HG03432 (cell line): ENCODE results near the gene KPNA6.

Source experiments
- ATAC-seq: cut with Tn5 transposase; IDR thresholded peaks from one replicate; pipeline ENCODE4 v1.9.1; 2021; ENCODE audit warnings: mild to moderate bottlenecking, moderate library complexity; ENCODE audit not compliant: unreplicated experiment

The KPNA6 gene

DNA sequence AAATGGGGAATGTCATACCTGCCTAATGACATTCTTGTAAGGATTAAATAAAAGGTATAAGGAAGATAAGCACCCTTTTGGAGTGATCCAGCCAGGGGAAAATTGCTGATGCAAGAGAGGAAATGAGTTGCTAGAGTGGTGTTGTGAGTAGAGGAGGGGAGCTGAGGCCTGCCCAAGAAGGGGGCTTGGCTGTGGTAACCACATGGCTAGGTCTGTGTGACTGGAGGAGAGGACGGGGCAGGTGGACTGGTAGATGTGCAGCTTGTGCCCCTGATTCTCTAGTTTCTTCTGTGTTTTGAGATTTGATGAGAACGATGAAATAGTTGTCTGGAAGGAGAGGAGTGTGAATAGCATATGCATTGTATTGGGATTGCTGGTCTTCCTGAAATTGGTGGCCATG, 78.2 kb downstream of the KPNA6 start:
- no peak for ATAC-seq

GRCh38 chr1:32186491-32186890, 78.6 kb downstream of the KPNA6 start:
- no peak for ATAC-seq

- no peak for ATAC-seq
These were observed 80.0 kb downstream of the KPNA6 start for GRCh38 chr1:32187850-32188249.

GRCh38 chr1:32192220-32192948, 84.5 kb downstream of the KPNA6 start:
- ATAC-seq: no peak

GRCh38 chr1:32194984-32195383, 87.1 kb downstream of the KPNA6 start:
- ATAC-seq: no peak

- no peak for ATAC-seq
These were observed 87.7 kb downstream of the KPNA6 start for GRCh38 chr1:32195531-32195930.

GRCh38 chr1:32195972-32196823, 88.3 kb downstream of the KPNA6 start:
- ATAC-seq: no peak

- ATAC-seq: no peak
These were observed 89.2 kb downstream of the KPNA6 start for GRCh38 chr1:32197074-32197473.

GRCh38 chr1:32197837-32198236, 90.0 kb downstream of the KPNA6 start:
- no peak for ATAC-seq

DNA sequence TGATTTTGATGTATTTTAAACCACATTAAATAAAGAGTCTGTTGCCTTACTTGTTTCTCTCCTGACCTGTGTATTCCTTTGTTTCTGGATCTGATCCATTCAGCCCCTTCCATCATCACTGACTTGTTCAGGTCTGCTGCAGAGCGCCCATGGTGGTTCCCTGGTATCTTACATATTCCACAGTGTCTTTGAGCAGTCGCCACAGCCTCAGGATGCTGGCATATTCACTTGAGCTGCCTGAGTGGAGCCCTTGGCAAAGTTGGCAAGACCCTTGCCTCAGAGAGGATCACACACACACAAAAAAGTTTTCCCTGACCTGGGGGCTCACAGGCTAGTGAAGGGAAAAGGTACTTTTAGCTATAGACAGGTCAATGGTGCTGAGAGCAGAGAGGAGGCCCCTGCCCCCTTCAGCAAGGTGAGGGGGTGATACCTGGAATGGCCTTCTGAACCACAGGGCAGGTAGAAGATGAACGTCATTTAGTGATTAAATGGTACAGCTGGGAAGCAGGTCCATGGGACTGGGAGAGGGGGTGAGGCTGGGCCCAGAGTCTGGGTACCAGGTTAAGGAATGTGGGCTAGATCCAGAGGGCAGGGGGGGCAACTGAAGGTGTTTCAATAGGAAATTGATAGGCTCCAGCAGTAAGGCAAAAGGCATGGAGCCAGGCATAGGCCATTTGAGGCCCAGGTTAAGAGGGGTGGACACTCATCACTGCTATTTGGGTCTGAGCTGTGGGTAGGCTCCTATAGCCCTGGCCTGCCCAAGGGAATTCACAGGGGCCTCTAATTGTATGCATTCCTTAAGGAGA, 90.6 kb downstream of the KPNA6 start:
- no peak for ATAC-seq

DNA sequence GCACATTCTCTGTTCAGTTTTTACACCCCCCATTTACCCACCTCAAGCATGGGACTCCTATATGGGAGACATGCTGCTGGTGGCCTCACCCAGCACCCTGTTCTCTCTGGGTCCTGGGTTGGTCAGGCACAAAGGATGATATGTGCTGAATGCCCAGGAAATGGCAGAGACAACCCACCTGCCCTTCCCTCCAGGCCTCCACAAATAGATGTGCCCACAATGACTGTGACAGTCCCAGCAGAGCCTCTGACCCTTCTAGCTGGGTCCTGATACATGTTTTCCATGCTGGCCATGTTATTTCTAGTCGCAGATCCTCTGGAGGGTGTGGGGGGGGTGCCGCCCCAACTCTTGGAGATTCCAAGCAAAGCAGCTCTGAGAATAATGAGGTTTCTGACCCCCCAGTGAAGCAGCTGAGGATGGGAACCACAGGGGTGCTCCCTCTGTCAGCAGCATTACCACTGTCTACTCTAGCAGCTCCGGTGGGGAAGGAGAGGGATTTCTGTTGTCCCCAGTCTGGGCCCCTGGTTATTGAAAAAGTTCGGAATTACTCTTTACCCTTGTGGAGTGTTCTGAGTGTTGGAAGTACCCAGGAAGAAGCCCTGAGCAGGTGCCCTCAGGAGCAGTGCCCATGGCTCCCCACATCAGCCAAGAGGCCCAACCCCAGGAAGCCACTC, 91.3 kb downstream of the KPNA6 start:
- ATAC-seq: no peak

- ATAC-seq: no peak
These were observed 91.8 kb downstream of the KPNA6 start for GRCh38 chr1:32199717-32200072.

DNA sequence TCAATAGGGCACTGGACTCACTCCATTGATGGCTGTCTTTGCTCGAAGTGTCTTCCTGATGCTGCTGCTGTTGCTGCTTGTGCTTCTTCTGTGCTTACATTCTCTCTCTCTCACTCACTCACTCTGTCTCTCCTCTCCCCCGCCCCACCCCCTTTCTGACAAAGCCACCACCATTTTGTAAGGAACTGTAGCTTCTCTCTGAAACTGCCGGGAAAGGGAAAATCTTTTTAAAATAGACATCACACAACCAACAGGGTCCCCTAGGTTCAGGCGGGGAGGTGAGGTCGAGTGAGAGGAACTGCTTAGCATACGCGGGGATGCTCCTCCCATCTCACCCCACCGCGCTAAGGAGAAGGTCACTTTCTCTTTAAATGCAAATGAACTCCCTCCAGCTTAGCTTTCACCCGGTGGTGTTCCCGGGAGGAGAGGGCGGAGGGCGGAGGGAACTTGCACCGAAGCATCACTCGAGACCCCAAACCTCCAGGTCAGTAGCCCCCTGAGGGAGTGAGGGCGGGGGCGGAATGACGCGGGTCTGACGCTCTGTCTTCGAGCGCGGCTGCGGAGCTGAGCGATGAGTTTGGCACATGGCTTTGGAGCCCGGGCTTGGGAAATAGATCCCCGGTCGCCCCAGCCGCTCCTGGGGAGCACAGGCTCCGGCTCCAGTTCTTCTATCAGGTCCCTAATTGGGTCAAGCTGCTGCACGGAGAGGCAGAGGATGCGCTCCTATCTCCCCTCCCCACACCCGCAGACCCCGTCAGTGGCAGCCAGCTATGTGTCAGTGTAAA, 92.6 kb downstream of the KPNA6 start, which contains the start of gene CCDC28B:
CCDC28B (plus strand) TSS at position 370 of the 785 bp plus-strand sequence. CDS start 1,341 bp downstream, outside the sequence.
- peak; percentile 37 for ATAC-seq

GRCh38 chr1:32201011-32201855, 93.4 kb downstream of the KPNA6 start:
- ATAC-seq: peak; percentile 34

DNA sequence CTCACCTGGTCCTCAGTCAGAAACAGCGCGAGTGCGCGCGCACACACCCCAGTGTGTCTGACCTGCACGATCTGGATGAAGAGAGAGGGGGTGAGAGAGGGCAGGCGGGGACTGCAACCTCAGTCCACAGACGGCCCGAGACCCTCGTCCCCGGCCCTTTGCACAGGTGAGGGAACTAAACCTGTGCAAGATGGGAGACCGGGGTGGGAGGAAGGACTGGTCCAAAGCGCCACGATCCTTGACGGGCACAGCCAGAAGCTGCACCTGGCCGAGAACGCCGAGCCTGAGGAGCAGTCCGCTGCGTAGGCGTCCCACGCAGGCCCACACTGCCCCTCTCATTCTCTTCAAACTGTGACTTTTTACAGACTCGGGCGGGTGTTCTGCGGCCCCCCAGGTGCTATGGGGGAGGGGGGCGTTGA, 97.1 kb downstream of the KPNA6 start:
- ATAC-seq: no peak

GRCh38 chr1:32205401-32206370, 97.8 kb downstream of the KPNA6 start, which contains the start of gene IQCC:
Gene IQCC, plus strand, starts transcription at chr1:32205671. Its CDS starts 11 bp downstream, at chr1:32205682.
- ATAC-seq: peak; percentile 63

GRCh38 chr1:32208469-32208868, 100.6 kb downstream of the KPNA6 start:
- ATAC-seq: no peak

- ATAC-seq: no peak
These were observed 101.1 kb downstream of the KPNA6 start, which contains the start of gene DCDC2B for GRCh38 chr1:32208891-32209328. Gene DCDC2B, plus strand, starts transcription at chr1:32209089. Its CDS starts 5 bp downstream, at chr1:32209094.
